Mesendoderm (in vitro differentiated cells): Measurements from ENCODE around the gene ORM2.

ENCODE experiments used
- DNase-seq: peaks from one replicate; pipeline ENCODE4 v3.0.0; 2013
- H2AK5ac ChIP-seq: 2 replicates; pipeline ENCODE4 v1.6.1; 2013; ENCODE audit warnings: low read length, inconsistent platforms
- H2BK120ac ChIP-seq: 2 replicates; pipeline ENCODE4 v1.6.1; 2013; ENCODE audit warnings: low read depth, mild to moderate bottlenecking, low read length, moderate library complexity, mixed read lengths
- H2BK15ac ChIP-seq: replicated peaks from 2 replicates; pipeline ENCODE4 v1.6.1; 2013; ENCODE audit warnings: low read depth, mild to moderate bottlenecking, moderate library complexity
- H2BK5ac ChIP-seq: 2 replicates; pipeline ENCODE4 v1.6.1; 2013; ENCODE audit warnings: low read length, inconsistent platforms
- H3K18ac ChIP-seq: 2 replicates; pipeline ENCODE4 v1.6.1; 2013; ENCODE audit warnings: mild to moderate bottlenecking, low read length, mixed read lengths
- H3K23ac ChIP-seq: one replicate; pipeline ENCODE4 v1.6.1; 2013; ENCODE audit warnings: low read length
- H3K27ac ChIP-seq: 2 replicates; pipeline ENCODE4 v1.5.1; 2013; ENCODE audit warnings: low read depth, mild to moderate bottlenecking, inconsistent platforms, low read length, moderate library complexity
- H3K27me3 ChIP-seq: 2 replicates; pipeline ENCODE4 v1.6.1; 2013; ENCODE audit warnings: low read length, control low read depth, mild to moderate bottlenecking, inconsistent platforms; ENCODE audit not compliant: insufficient read depth, poor library complexity
- H3K36me3 ChIP-seq: 2 replicates; pipeline ENCODE4 v1.6.1; 2013; ENCODE audit warnings: low read length, inconsistent platforms; ENCODE audit not compliant: control insufficient read depth, insufficient read depth
- H3K4ac ChIP-seq: one replicate; pipeline ENCODE4 v1.6.1; 2013; ENCODE audit warnings: low read depth, mild to moderate bottlenecking, low read length, moderate library complexity
- H3K4me1 ChIP-seq: 2 replicates; pipeline ENCODE4 v1.6.1; 2013; ENCODE audit warnings: low read depth, low read length, inconsistent platforms; ENCODE audit not compliant: control insufficient read depth
- H3K4me2 ChIP-seq: 2 replicates; pipeline ENCODE4 v1.6.1; 2013; ENCODE audit warnings: low read length
- H3K4me3 ChIP-seq: 2 replicates; pipeline ENCODE4 v1.5.1; 2013; ENCODE audit warnings: mild to moderate bottlenecking, low read length
- H3K56ac ChIP-seq: one replicate; pipeline ENCODE4 v1.6.1; 2013; ENCODE audit warnings: low read length
- H3K79me1 ChIP-seq: 2 replicates; pipeline ENCODE4 v1.6.1; 2013; ENCODE audit warnings: low read length, inconsistent platforms
- H3K79me2 ChIP-seq: 2 replicates; pipeline ENCODE4 v1.6.1; 2013; ENCODE audit warnings: mild to moderate bottlenecking, low read length; ENCODE audit not compliant: control insufficient read depth, insufficient read depth
- H3K9ac ChIP-seq: 2 replicates; pipeline ENCODE4 v1.6.1; 2013; ENCODE audit warnings: low read length, inconsistent platforms
- H4K5ac ChIP-seq: one replicate; pipeline ENCODE4 v1.6.1; 2013; ENCODE audit warnings: low read length
- H4K8ac ChIP-seq: one replicate; pipeline ENCODE4 v1.6.1; 2013; ENCODE audit warnings: low read depth, mild to moderate bottlenecking, control low read depth, low read length, moderate library complexity
- WGBS: extraction: QIAGEN DNeasy Blood & Tissue Kit; methylation state at CpG from one replicate; pipeline ENCODE4 v1.1.7; 2013; ENCODE audit warnings: low lambda C conversion rate, missing lambda C conversion rate; ENCODE audit not compliant: insufficient coverage; ENCODE audit errors: extremely low coverage; 5-methylcytosine and 5-hydroxymethylcytosine counted together

ORM2 gene

DNA sequence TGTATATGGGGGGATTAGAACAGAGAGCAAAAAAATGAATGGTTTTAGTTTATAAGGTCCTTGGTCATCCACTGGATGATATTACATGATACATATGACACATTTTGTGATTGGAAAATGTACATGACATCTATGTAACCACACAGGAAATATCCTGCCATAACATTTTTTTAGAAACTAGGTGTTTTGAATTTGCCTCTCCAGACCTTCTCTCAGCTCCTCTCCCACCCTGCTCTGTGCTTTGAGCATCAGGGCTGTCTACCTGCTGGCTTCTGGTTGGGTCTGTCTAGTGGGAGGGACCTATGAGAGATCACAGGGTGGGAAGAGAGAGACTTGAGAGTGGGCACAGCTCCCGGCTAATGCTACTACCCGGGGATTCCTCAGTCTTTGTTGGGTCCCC is 33.8 kb downstream of the ORM2 start:
- Histone ChIP-seq H3K27me3 (no peaks in the 10 kb centered on the region), H3K4me3 (no peak overlapping the region), H3K79me1 (no peaks in the 10 kb centered on the region), H3K56ac (no peak overlapping the region), H3K9ac (no peak overlapping the region), H2AK5ac (no peak overlapping the region), H3K18ac (no peak overlapping the region), H3K23ac (no peak overlapping the region), H4K5ac (no peak overlapping the region), H3K79me2 (no peaks in the 10 kb centered on the region), H4K8ac (no peak overlapping the region), H3K4me1 (no peaks in the 10 kb centered on the region), H3K36me3 (no peaks in the 10 kb centered on the region), H3K27ac (no peak overlapping the region), H3K4me2 (no peak overlapping the region), H2BK15ac (no peak overlapping the region), H2BK5ac (no peak overlapping the region), H2BK120ac (no peak overlapping the region), H3K4ac (no peak overlapping the region)
- no CpG with 5 or more reads among the region's 2 CpGs for WGBS
- DNase-seq = no peak

DNA sequence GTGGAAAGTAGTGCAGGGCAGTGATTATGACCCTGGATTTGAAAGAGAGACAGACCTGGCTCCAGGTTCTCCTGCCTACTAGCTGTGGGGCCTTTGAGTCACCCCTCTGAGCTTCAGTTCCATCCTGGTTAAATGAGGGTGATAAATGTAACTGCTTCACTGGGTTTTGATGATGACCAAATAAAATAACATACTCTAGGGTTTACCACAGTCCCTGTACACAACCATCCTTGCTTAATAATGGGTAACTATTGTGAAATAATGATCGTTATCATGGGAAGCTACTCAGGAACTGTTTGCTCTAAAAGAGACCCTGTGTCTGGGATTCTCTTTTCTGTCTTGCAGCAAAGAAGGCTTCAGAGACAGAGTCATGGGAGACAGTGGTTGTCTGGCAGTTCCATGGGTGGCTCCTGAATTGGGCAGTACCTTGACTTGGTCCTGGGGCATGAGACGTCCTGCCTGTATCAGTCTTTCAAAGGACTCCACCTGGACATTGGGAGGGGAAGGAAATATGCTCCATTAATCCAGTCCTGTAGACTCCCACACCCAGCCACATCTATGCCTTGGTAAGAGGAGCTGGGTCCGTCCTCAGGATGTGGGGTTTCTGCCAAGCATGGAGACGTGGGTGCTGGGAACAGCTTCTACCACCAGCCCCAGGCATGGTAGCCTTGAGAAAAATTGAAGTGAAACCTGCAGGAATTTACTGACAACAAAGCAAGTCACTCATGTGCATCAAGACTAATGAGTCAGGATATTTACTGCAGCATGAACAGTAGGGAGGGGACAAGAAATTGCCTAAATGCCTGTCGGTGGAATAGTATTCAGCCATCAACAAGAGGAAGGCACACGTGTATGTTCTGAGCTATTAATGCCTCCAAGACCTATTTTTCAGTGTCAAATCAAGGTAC is 34.7 kb downstream of the ORM2 start:
- Histone ChIP-seq H3K36me3 (no peaks in the 10 kb centered on the region), H2AK5ac (no peak overlapping the region), H3K56ac (no peak overlapping the region), H3K18ac (no peak overlapping the region), H3K9ac (no peak overlapping the region), H2BK120ac (no peak overlapping the region), H4K5ac (no peak overlapping the region), H3K27ac (no peak overlapping the region), H3K23ac (no peak overlapping the region), H3K4me3 (no peak overlapping the region), H3K4ac (no peak overlapping the region), H3K79me1 (no peaks in the 10 kb centered on the region), H3K4me2 (no peak overlapping the region), H3K79me2 (no peaks in the 10 kb centered on the region), H2BK15ac (no peak overlapping the region), H2BK5ac (no peak overlapping the region), H4K8ac (no peak overlapping the region), H3K4me1 (no peaks in the 10 kb centered on the region), H3K27me3 (no peaks in the 10 kb centered on the region)
- no peak for DNase-seq
- no CpG with 5 or more reads among the region's 6 CpGs for WGBS

DNA sequence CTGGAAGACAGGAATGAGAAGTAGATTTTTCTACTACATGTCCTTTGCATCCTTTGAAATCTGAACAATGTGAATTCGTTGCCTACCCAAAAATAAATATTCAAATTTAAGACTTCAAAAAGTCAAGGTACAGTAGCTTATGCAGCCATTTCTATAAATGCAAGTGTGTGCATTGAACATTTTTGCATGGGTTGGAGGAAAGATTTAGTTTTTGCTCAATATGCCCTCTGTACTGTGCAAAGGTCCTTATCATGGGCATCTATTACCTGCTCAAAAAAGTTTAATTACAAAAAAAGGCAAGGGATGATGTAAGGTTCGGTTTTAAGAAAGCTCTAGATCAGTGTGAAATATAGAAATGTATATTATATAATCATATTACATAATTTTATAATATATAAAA is 35.5 kb downstream of the ORM2 start:
- H2AK5ac ChIP-seq = no peak overlapping the region
- H3K9ac ChIP-seq = no peak overlapping the region
- no peak overlapping the region for H3K4me3 ChIP-seq
- H2BK120ac ChIP-seq = no peak overlapping the region
- H3K56ac ChIP-seq = no peak overlapping the region
- no peaks in the 10 kb centered on the region for H3K79me1 ChIP-seq
- H4K5ac ChIP-seq = no peak overlapping the region
- no peak overlapping the region for H3K23ac ChIP-seq
- H3K4me1 ChIP-seq = peaks cover 5% of the 10 kb centered on the region
- H3K4me2 ChIP-seq = no peak overlapping the region
- H3K27me3 ChIP-seq = no peaks in the 10 kb centered on the region
- DNase-seq = no peak
- H2BK15ac ChIP-seq = no peak overlapping the region
- H3K4ac ChIP-seq = no peak overlapping the region
- no peak overlapping the region for H4K8ac ChIP-seq
- no peaks in the 10 kb centered on the region for H3K36me3 ChIP-seq
- no peak overlapping the region for H3K18ac ChIP-seq
- H2BK5ac ChIP-seq = no peak overlapping the region
- no CpG with 5 or more reads among the region's 2 CpGs for WGBS
- no peak overlapping the region for H3K27ac ChIP-seq
- no peaks in the 10 kb centered on the region for H3K79me2 ChIP-seq

DNA sequence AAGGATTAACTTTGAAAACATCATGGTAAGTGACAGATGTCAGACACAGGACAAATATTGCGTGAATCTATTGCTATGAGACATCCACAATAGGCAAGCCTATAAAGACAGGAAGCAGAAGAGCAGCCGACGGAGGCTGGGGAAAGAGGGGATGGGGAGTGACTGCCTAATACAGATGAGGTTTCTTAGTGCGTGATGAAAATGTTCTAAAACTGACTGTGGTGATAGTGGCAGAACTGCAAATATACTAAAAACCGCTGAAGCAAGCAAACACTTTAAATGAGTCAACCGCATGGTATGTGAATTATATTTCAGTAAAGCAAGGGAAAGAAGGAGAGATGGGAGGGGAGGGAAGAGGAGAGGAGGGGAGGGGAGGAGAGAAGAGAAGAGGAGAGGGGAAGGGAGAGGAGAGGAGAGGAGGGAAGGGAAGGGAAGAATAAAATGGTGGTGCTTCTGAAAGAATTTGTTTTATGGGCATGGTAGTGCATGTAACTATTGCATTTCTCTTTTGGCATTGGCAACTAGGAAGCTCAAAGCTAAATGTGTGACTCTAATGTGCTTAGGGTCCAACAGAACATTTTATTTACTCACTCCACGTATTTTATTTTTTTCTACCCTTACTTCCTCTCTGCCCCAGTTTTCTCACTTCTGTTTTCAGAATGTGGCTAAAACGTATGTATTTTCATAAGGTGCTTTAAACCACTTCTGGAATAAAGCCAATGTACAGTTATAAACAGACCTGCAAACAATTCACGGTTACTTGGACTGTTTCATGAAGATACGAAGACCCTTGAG is 36.9 kb downstream of the ORM2 start:
- Histone ChIP-seq H3K18ac (no peak overlapping the region), H3K79me1 (no peaks in the 10 kb centered on the region), H3K4me1 (peaks cover 15% of the 10 kb centered on the region), H3K4me2 (no peak overlapping the region), H3K36me3 (no peaks in the 10 kb centered on the region), H3K27ac (no peak overlapping the region), H3K56ac (no peak overlapping the region), H3K4me3 (no peak overlapping the region), H3K23ac (no peak overlapping the region), H4K8ac (no peak overlapping the region), H3K4ac (no peak overlapping the region), H2BK5ac (no peak overlapping the region), H3K79me2 (no peaks in the 10 kb centered on the region), H3K27me3 (no peaks in the 10 kb centered on the region), H2BK120ac (no peak overlapping the region), H4K5ac (no peak overlapping the region), H2AK5ac (no peak overlapping the region), H3K9ac (no peak overlapping the region), H2BK15ac (no peak overlapping the region)
- no peak for DNase-seq
- no CpG with 5 or more reads among the region's 10 CpGs for WGBS

DNA sequence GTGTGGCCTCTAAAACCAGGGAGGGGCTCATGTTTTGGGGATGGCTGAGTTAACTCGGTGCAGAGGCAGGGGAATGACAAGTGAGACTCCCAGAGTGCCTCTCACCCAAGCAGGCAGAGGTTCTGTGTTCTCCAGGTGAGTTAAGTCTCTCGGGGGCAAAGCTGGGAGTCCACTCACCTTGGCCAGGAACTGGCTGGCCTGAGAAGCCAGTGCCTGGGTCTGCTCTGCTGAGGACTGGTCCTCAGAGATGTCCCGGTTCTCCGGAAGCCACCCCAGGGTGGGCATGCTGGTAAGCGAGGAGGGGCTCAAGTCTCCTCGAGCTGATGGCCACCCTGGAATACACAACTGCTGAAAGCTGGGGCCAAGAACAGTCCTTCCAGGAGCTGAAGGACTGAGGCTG is 37.7 kb downstream of the ORM2 start:
- H3K4me1 ChIP-seq = peaks cover 23% of the 10 kb centered on the region

More for the DNA sequence above, 37.7 kb downstream of the ORM2 start:
- Histone ChIP-seq H3K27ac (no peak overlapping the region), H3K4me3 (no peak overlapping the region), H4K8ac (no peak overlapping the region), H2BK120ac (no peak overlapping the region), H3K4ac (no peak overlapping the region), H3K36me3 (no peaks in the 10 kb centered on the region), H2BK5ac (no peak overlapping the region), H3K18ac (no peak overlapping the region), H3K56ac (no peak overlapping the region), H3K27me3 (no peaks in the 10 kb centered on the region), H2AK5ac (no peak overlapping the region), H2BK15ac (no peak overlapping the region), H4K5ac (no peak overlapping the region), H3K9ac (no peak overlapping the region), H3K23ac (no peak overlapping the region), H3K79me2 (no peaks in the 10 kb centered on the region), H3K79me1 (no peaks in the 10 kb centered on the region), H3K4me2 (no peak overlapping the region)
- WGBS = no CpG with 5 or more reads among the region's 6 CpGs
- no peak for DNase-seq
